Spleen (tissue), 11 donors: Measurements from ENCODE around the gene MAPK1. TPM values are rescaled to one million over a fixed set of nuclear protein-coding genes. Genes with fewer than 3 reads are reported as not detected.
"Not testable (repeated sequence)": the region's sequence is repeated elsewhere in the genome, so short reads cannot be mapped to it uniquely, and the experiment has no call there.

Experiments used
- DNase-seq: peaks from one replicate; pipeline ENCODE4 v3.0.0-alpha.2; 2020
- H3K27ac ChIP-seq, 8 donors: fragments of 200-600 bp; sonication (generic) in 7 of 8; 1 replicate in 4 of 8; 2 replicates in 4 of 8; pipeline versions ENCODE4 v1.5.0 to v1.8.0; 2016 to 2021; ENCODE audit warnings: inconsistent platforms in 4 of 8, mild to moderate bottlenecking in 4 of 8, moderate library complexity in 1 of 8
- H3K27me3 ChIP-seq, 7 donors: fragments of 200-600 bp; sonication (generic) in 6 of 7; replicated peaks in 1 of 7; 1 replicate in 4 of 7; 2 replicates in 3 of 7; pipeline versions ENCODE4 v1.5.0 to v1.8.0; 2016 to 2021; ENCODE audit warnings: inconsistent platforms in 3 of 7, mild to moderate bottlenecking in 1 of 7
- H3K36me3 ChIP-seq, 6 donors: fragments of 200-600 bp; sonication (generic) in 5 of 6; 1 replicate in 4 of 6; 2 replicates in 2 of 6; pipeline versions ENCODE4 v1.5.0 to v1.8.0; 2016 to 2021; ENCODE audit warnings: inconsistent platforms in 2 of 6
- H3K4me1 ChIP-seq, 6 donors: fragments of 200-600 bp; sonication (generic) in 5 of 6; 1 replicate in 3 of 6; 2 replicates in 3 of 6; pipeline versions ENCODE4 v1.5.0 to v1.8.0; 2016 to 2021; ENCODE audit warnings: inconsistent platforms in 3 of 6
- H3K4me3 ChIP-seq, 8 donors: fragments of 200-600 bp; sonication (generic) in 7 of 8; 1 replicate in 4 of 8; 2 replicates in 4 of 8; pipeline versions ENCODE4 v1.5.0 to v1.8.0; 2016 to 2021; ENCODE audit warnings: inconsistent platforms in 4 of 8, mild to moderate bottlenecking in 4 of 8, moderate library complexity in 2 of 8
- H3K9me3 ChIP-seq, 8 donors: fragments of 200-600 bp; sonication (generic) in 7 of 8; 1 replicate in 4 of 8; 2 replicates in 4 of 8; pipeline versions ENCODE4 v1.5.0 to v1.8.0; 2016 to 2021; ENCODE audit warnings: inconsistent platforms in 4 of 8
- POLR2A ChIP-seq, 3 donors: fragments of 450-650 bp; IDR thresholded peaks; one replicate each; pipeline ENCODE4 v1.5.1; 2017; ENCODE audit warnings: antibody characterized with exemption in 3 of 3, mild to moderate bottlenecking in 1 of 3
- POLR2AphosphoS5 ChIP-seq, 3 donors: sonication (generic); formaldehyde crosslinking; IDR thresholded peaks; one replicate each; pipeline ENCODE4 v1.5.1; 2017; ENCODE audit warnings: antibody characterized with exemption in 3 of 3
- WGBS, 5 donors: extraction: QIAGEN DNeasy Blood & Tissue Kit in 3 of 5; methylation state at CpG; one replicate each; pipeline versions ENCODE4 v1.1.5 to v1.1.7; 2013 to 2018; 5-methylcytosine and 5-hydroxymethylcytosine counted together
- intact Hi-C: fragments of 100-400 bp; cut with DNase I; formaldehyde crosslinking; loops from one replicate; pipeline ENCODE4 v1.15.0; 2023; ENCODE audit warnings: low total_unique reads
- polyA plus RNA-seq, 3 donors: library from polyadenylated mRNA; stranded (reverse); fragments of 200-250 nt; gene quantifications; one replicate each; pipeline ENCODE4 v1.2.1, GENCODE V29; 2013
- total RNA-seq, 7 donors: library from RNA; depleted of rRNA in 3 of 7; stranded (reverse); fragments of >200 nt in 3 of 7; fragmentation: NEBNext Ultra II Directional in 4 of 7; extraction: Animal tissue kit (Norgen Biotek cat#: 25700) in 4 of 7; gene quantifications; one replicate each; pipeline versions ENCODE4 v1.1.0 to v1.2.1, GENCODE V29; 2016 to 2021
- TF ChIP-seq, protein P1 (sequence below), 11 experiments: fragments of 200-600 bp in 7 of 11; fragments of 450-650 bp in 4 of 11; sonication (generic) in 4 of 11; IDR thresholded peaks in 8 of 11; conservative IDR thresholded peaks in 3 of 11; 1 replicate in 7 of 11; 2 replicates in 4 of 11; pipeline versions ENCODE4 v1.4.0 to v1.8.0; 2016 to 2021; ENCODE audit warnings: antibody characterized with exemption in 11 of 11, inconsistent platforms in 4 of 11, mild to moderate bottlenecking in 1 of 11
- donor health status: healthy with polysubstance abuse.
- donor health status: DM: no; HTN: no; CAD: no; lungs with moderate emphysema.
- donor health status: DM: no; HTN: no; CAD: no.
- donor health status: Bipolar disorder and iron deficiency.
- donor health status: healthy.
- donor health status: DM: no; HTN: no; CAD: no.
- donor health status: DM: yes; HTN: yes; CAD: no.

The MAPK1 gene
- total and polyA plus RNA-seq, 10 donors = 11.6 to 165 (median 106) TPM

- intact Hi-C loops = no loop called here
- Histone ChIP-seq H3K9me3 (no peaks in the 10 kb centered on the region), H3K4me3 (no peak overlapping the region), H3K4me1 (peaks cover 0 to 23% (median 0%) of the 10 kb centered on the region in 6 donors), H3K27me3 (no peaks in the 10 kb centered on the region), H3K27ac (no peak overlapping the region), H3K36me3 (peaks cover 0 to 99% (median 51%) of the 10 kb centered on the region in 6 donors)
- TF ChIP-seq, protein P1, sequence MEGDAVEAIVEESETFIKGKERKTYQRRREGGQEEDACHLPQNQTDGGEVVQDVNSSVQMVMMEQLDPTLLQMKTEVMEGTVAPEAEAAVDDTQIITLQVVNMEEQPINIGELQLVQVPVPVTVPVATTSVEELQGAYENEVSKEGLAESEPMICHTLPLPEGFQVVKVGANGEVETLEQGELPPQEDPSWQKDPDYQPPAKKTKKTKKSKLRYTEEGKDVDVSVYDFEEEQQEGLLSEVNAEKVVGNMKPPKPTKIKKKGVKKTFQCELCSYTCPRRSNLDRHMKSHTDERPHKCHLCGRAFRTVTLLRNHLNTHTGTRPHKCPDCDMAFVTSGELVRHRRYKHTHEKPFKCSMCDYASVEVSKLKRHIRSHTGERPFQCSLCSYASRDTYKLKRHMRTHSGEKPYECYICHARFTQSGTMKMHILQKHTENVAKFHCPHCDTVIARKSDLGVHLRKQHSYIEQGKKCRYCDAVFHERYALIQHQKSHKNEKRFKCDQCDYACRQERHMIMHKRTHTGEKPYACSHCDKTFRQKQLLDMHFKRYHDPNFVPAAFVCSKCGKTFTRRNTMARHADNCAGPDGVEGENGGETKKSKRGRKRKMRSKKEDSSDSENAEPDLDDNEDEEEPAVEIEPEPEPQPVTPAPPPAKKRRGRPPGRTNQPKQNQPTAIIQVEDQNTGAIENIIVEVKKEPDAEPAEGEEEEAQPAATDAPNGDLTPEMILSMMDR (IDR thresholded peaks at IDR 0.05 in 8 of 11, conservative IDR thresholded peaks at IDR 0.05 in 3 of 11) = no peak
- TF ChIP-seq POLR2AphosphoS5 (IDR thresholded peaks at IDR 0.05) (no peak), POLR2A (IDR thresholded peaks at IDR 0.05) (no peak)
- no peak for DNase-seq
Measured at GRCh38 chr22:21790359-21790758, 77.1 kb downstream of the MAPK1 start.

DNA sequence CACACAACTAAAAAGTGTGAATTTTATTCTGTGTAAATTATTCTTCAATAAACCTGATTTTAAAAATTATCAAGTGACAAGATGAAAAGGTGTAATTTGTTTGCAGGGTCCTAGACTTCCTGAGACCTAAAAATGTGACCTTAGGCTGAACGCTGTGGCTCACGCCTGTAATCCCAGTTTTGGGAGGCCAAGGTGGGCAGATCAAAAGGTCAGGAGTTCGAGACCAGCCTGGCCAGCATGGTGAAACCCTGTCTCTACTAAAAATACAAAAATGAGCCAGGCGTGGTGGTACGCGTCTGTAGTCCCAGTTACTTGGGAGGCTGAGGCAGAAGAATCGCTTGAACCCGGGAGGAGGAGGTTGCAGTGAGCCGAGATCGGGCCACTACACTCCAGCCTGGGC is 79.9 kb downstream of the MAPK1 start:
- H3K27ac ChIP-seq, H3K9me3 ChIP-seq, H3K27me3 ChIP-seq, DNase-seq, intact Hi-C loops, H3K4me3 ChIP-seq: not testable (repeated sequence)
- peaks cover 0 to 27% (median 0%) of the 10 kb centered on the region in 6 donors for H3K4me1 ChIP-seq
- 95 to 99% (median 97%) methylated on average over 10 of the region's 10 CpGs for WGBS, 5 donors
- peaks cover 0 to 99% (median 59%) of the 10 kb centered on the region in 6 donors for H3K36me3 ChIP-seq

- no peaks in the 10 kb centered on the region for H3K27me3 ChIP-seq
- peaks cover 0 to 89% (median 39%) of the 10 kb centered on the region in 6 donors for H3K36me3 ChIP-seq
- H3K27ac ChIP-seq = peak overlapping the region in 1 of 8 donors; percentile 12
- H3K4me1 ChIP-seq = peaks cover 0 to 41% (median 3%) of the 10 kb centered on the region in 6 donors
- H3K4me3 ChIP-seq = no peak overlapping the region
- DNase-seq = no peak
- intact Hi-C loops = no loop called here
- TF ChIP-seq POLR2A (IDR thresholded peaks at IDR 0.05) (no peak), POLR2AphosphoS5 (IDR thresholded peaks at IDR 0.05) (no peak)
- TF ChIP-seq, protein P1 (IDR thresholded peaks at IDR 0.05 in 8 of 11, conservative IDR thresholded peaks at IDR 0.05 in 3 of 11) = no peak
- no peaks in the 10 kb centered on the region for H3K9me3 ChIP-seq
- WGBS, 5 donors = 76 to 98% (median 86%) methylated on average over 2 of the region's 2 CpGs
Measured at GRCh38 chr22:21780259-21780658, 87.2 kb downstream of the MAPK1 start.

- H3K27me3 ChIP-seq = no peaks in the 10 kb centered on the region
- H3K9me3 ChIP-seq = no peaks in the 10 kb centered on the region
- H3K36me3 ChIP-seq = peaks cover 0 to 84% (median 35%) of the 10 kb centered on the region in 6 donors
- H3K4me1 ChIP-seq = peaks cover 0 to 44% (median 5%) of the 10 kb centered on the region in 6 donors
- WGBS, 5 donors = 91 to 100% (median 98%) methylated on average over 2 of the region's 2 CpGs
- H3K27ac ChIP-seq = no peak overlapping the region
- TF ChIP-seq POLR2A (IDR thresholded peaks at IDR 0.05) = no peak
- TF ChIP-seq, protein P1 (IDR thresholded peaks at IDR 0.05 in 8 of 11, conservative IDR thresholded peaks at IDR 0.05 in 3 of 11) = no peak
- no peak overlapping the region for H3K4me3 ChIP-seq
- no peak for DNase-seq
- intact Hi-C loops = no loop called here
Measured at GRCh38 chr22:21779444-21779843, 88.0 kb downstream of the MAPK1 start.
